ENCODE results near the gene COL9A3.

GRCh38 chr20:62873280-62873679 is 56.4 kb downstream of the COL9A3 start:
- TF ChIP-seq EZH2 (IDR thresholded peaks at IDR 0.05) (no peak), EZH2phosphoT487 (IDR thresholded peaks at IDR 0.05) (no peak)
- TF ChIP-seq, protein P1, sequence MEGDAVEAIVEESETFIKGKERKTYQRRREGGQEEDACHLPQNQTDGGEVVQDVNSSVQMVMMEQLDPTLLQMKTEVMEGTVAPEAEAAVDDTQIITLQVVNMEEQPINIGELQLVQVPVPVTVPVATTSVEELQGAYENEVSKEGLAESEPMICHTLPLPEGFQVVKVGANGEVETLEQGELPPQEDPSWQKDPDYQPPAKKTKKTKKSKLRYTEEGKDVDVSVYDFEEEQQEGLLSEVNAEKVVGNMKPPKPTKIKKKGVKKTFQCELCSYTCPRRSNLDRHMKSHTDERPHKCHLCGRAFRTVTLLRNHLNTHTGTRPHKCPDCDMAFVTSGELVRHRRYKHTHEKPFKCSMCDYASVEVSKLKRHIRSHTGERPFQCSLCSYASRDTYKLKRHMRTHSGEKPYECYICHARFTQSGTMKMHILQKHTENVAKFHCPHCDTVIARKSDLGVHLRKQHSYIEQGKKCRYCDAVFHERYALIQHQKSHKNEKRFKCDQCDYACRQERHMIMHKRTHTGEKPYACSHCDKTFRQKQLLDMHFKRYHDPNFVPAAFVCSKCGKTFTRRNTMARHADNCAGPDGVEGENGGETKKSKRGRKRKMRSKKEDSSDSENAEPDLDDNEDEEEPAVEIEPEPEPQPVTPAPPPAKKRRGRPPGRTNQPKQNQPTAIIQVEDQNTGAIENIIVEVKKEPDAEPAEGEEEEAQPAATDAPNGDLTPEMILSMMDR (IDR thresholded peaks at IDR 0.05) = no peak

Data from neural progenitor cell (in vitro differentiated cells).